ENCODE data around the gene ZNF525. TPM values are rescaled to one million over a fixed set of nuclear protein-coding genes. Genes with fewer than 3 reads are reported as not detected.

The ZNF525 gene
- polyA plus RNA-seq, 1 of the 3 experiments (the other 2 are of a cell fraction): 2.5 TPM

DNA sequence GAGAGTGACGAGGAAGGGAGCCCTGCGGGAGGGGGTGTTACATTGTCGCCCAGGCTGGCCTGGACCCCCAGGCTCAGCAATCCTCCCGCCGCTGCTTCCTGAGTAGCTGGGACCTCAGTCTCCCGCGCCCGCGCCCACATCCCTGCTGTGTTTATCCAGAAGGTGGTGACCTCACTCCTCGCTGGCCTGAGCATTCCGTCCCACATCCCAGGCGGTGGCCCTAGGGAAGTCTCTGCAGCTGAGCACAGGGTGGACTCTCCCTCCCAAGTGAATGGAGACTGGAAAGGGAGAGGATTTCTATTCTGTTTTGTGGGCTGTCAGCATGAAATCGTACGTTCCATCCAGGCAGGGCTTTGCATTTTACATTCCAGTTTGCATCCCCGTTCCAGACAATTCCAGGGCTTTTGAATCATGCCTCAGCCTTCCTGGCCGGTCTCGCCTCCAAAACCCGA lies 29.0 kb downstream of the ZNF525 start:
- peak overlapping the region; percentile 60 for H3K9ac ChIP-seq
- peaks cover 0 to 12% of the 10 kb centered on the region in 2 experiments for H3K36me3 ChIP-seq (replicated peaks in 1 of 2; ENCODE audit: control insufficient read depth in 1 of 2, insufficient read depth in 2 of 2, low read length in 1 of 2)
- peak overlapping the region; percentile 64 to 83 for H3K27ac ChIP-seq (ENCODE audit: low read depth in 2 of 2, low read length in 1 of 2)
- H3K9me3 ChIP-seq: no peaks in the 10 kb centered on the region
- peak overlapping the region; percentile 95 for H3K4me2 ChIP-seq
- WGBS (ENCODE audit: low lambda C conversion rate): 31% methylated on average over 16 of the region's 18 CpGs
- ChIA-PET POLR2A (no interaction called here), CTCF (interaction anchor here (0.7 to 1.4 kb wide), 5 partner anchors 30 to 352 kb away, joined by 3 to 5 read pairs (median 3); no protein-coding TSS in a partner anchor)
- peaks cover 20% of the 10 kb centered on the region for H3K79me2 ChIP-seq (ENCODE audit: insufficient read depth)
- H4K20me1 ChIP-seq (ENCODE audit: insufficient read depth): no peaks in the 10 kb centered on the region
- peaks cover 0 to 11% of the 10 kb centered on the region in 2 experiments; a peak in 1 of 4 replicates for H3K4me1 ChIP-seq (ENCODE audit: control insufficient read depth in 1 of 2, insufficient read depth in 2 of 2, low read depth in 1 of 2, low read length in 1 of 2)
- H3F3A ChIP-seq (replicated peaks; ENCODE audit: insufficient read depth): peaks cover 10% of the 10 kb centered on the region
- peak; percentile 70 for DNase-seq
- H3K9me2 ChIP-seq: no peaks in the 10 kb centered on the region
- H2AFZ ChIP-seq (ENCODE audit: low read depth): peak overlapping the region; percentile 99
- TF ChIP-seq TCF12 (IDR thresholded peaks at IDR 0.05): no peak
- no peak for TF ChIP-seq GABPA (IDR thresholded peaks at IDR 0.05; ENCODE audit: low read depth)
- TF ChIP-seq, protein P1, sequence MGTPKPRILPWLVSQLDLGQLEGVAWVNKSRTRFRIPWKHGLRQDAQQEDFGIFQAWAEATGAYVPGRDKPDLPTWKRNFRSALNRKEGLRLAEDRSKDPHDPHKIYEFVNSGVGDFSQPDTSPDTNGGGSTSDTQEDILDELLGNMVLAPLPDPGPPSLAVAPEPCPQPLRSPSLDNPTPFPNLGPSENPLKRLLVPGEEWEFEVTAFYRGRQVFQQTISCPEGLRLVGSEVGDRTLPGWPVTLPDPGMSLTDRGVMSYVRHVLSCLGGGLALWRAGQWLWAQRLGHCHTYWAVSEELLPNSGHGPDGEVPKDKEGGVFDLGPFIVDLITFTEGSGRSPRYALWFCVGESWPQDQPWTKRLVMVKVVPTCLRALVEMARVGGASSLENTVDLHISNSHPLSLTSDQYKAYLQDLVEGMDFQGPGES (IDR thresholded peaks at IDR 0.05; ENCODE audit: low read depth, low read length): no peak
- TF ChIP-seq SIN3A (IDR thresholded peaks at IDR 0.05; ENCODE audit: borderline replicate concordance, low read depth, low read length): no peak
- TF ChIP-seq NRF1 (IDR thresholded peaks at IDR 0.05; ENCODE audit: low read depth, low read length): no peak
- TF ChIP-seq, protein P2, sequence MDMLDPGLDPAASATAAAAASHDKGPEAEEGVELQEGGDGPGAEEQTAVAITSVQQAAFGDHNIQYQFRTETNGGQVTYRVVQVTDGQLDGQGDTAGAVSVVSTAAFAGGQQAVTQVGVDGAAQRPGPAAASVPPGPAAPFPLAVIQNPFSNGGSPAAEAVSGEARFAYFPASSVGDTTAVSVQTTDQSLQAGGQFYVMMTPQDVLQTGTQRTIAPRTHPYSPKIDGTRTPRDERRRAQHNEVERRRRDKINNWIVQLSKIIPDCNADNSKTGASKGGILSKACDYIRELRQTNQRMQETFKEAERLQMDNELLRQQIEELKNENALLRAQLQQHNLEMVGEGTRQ (IDR thresholded peaks at IDR 0.05; ENCODE audit: borderline replicate concordance, low read depth, low read length): no peak
- TF ChIP-seq, protein P3, sequence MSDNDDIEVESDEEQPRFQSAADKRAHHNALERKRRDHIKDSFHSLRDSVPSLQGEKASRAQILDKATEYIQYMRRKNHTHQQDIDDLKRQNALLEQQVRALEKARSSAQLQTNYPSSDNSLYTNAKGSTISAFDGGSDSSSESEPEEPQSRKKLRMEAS (IDR thresholded peaks at IDR 0.05; ENCODE audit: low read depth): no peak; the same call in 1 of the 2 replicates
- TF ChIP-seq JUND (IDR thresholded peaks at IDR 0.05): no peak
- no peak for TF ChIP-seq RCOR1 (IDR thresholded peaks at IDR 0.05; ENCODE audit: low read length)
- no peak for TF ChIP-seq MXI1 (IDR thresholded peaks at IDR 0.05; ENCODE audit: low read depth, low read length)
- TF ChIP-seq FOXM1 (IDR thresholded peaks at IDR 0.05; ENCODE audit: low read depth): no peak
- no peak for TF ChIP-seq SMC3 (IDR thresholded peaks at IDR 0.05; ENCODE audit: low read depth, low read length)
- no peak for TF ChIP-seq CHD2 (IDR thresholded peaks at IDR 0.05; ENCODE audit: low read length, partially characterized antibody)
- no peak for TF ChIP-seq TEAD4 (IDR thresholded peaks at IDR 0.05; ENCODE audit: borderline replicate concordance, insufficient read depth)
- peak overlapping the region; percentile 65 to 80 for H3K4me3 ChIP-seq (ENCODE audit: low read depth in 2 of 2, low read length in 1 of 2)
- H3K27me3 ChIP-seq (ENCODE audit: insufficient read depth): no peaks in the 10 kb centered on the region
